SK-N-SH treated with all-trans-retinoic acid at 6 μM for 48 hours (cell line): ENCODE measurements around the gene PCP4.

ENCODE experiments used
- ARNTL ChIP-seq: fragments of 450-650 bp; formaldehyde crosslinking; IDR thresholded peaks from 2 replicates; pipeline ENCODE4 v1.5.0; 2020; ENCODE audit warnings: low read depth, mild to moderate bottlenecking, moderate library complexity, borderline replicate concordance
- CREB5 ChIP-seq: fragments of 250-450 bp; sonication (Bioruptor Pico); IDR thresholded peaks from 2 replicates; pipeline ENCODE4 v1.5.1; 2020; ENCODE audit warnings: low read depth, mild to moderate bottlenecking, moderate library complexity
- CSDC2 ChIP-seq: fragments of 250-450 bp; sonication (Bioruptor Pico); IDR thresholded peaks from 2 replicates; pipeline ENCODE4 v1.5.0; 2020; ENCODE audit warnings: mild to moderate bottlenecking, moderate library complexity
- PATZ1 ChIP-seq: fragments of 250-450 bp; sonication (Bioruptor Pico); IDR thresholded peaks from 2 replicates; pipeline ENCODE4 v1.8.0; 2020; ENCODE audit warnings: mild to moderate bottlenecking, moderate library complexity, borderline replicate concordance
- POU6F1 ChIP-seq: fragments of 250-450 bp; sonication (Bioruptor Pico); IDR thresholded peaks from 2 replicates; pipeline ENCODE4 v1.8.0; 2021; ENCODE audit warnings: low read depth, mild to moderate bottlenecking, moderate library complexity, borderline replicate concordance
- RARB ChIP-seq: fragments of 250-450 bp; sonication (Bioruptor Pico); IDR thresholded peaks from 2 replicates; pipeline ENCODE4 v1.8.0; 2021; ENCODE audit warnings: mild to moderate bottlenecking, moderate library complexity
- TCF4 ChIP-seq: fragments of 250-450 bp; sonication (Bioruptor Pico); IDR thresholded peaks from 2 replicates; pipeline ENCODE4 v1.8.0; 2021; ENCODE audit warnings: mild to moderate bottlenecking, moderate library complexity, borderline replicate concordance
- TSHZ2 ChIP-seq: fragments of 250-450 bp; sonication (Bioruptor Pico); IDR thresholded peaks from 2 replicates; pipeline ENCODE4 v1.5.0; 2020; ENCODE audit warnings: mild to moderate bottlenecking, moderate library complexity
- ZFP30 ChIP-seq: fragments of 450-650 bp; formaldehyde crosslinking; IDR thresholded peaks from 2 replicates; pipeline ENCODE4 v1.5.0; 2022; ENCODE audit warnings: mild to moderate bottlenecking, moderate library complexity
- ZNF8 ChIP-seq: fragments of 450-650 bp; formaldehyde crosslinking; IDR thresholded peaks from 2 replicates; pipeline ENCODE4 v1.5.0; 2020; ENCODE audit warnings: mild to moderate bottlenecking, moderate library complexity

- no peak for TF ChIP-seq RARB
- no peak for TF ChIP-seq PATZ1 (CRISPR knock-in tag)
- no peak for TF ChIP-seq CSDC2 (CRISPR knock-in tag)
- TF ChIP-seq TCF4 (CRISPR knock-in tag): no peak
- TF ChIP-seq POU6F1: no peak
- no peak for TF ChIP-seq ARNTL (CRISPR knock-in tag)
- TF ChIP-seq ZFP30 (CRISPR knock-in tag): no peak
- TF ChIP-seq CREB5 (CRISPR knock-in tag): no peak
- TF ChIP-seq TSHZ2 (CRISPR knock-in tag): no peak
- no peak for TF ChIP-seq ZNF8 (CRISPR knock-in tag)
These were observed 1.1 kb upstream of the PCP4 start for GRCh38 chr21:39866093-39866492.
